GM23338 (cell line): ENCODE data around the gene KIRREL3. TPM values are rescaled to one million over a fixed set of nuclear protein-coding genes. Genes with fewer than 3 reads are reported as not detected.
A peak's percentile ranks its signal among the peaks of the same experiment; 100 is the strongest.

Source experiments
- ATAC-seq: fragments of 200-7000 bp; cut with Tn5 transposase; 3 replicates; pipeline ENCODE4 v1.9.1; 2020
- DNase-seq: peaks from one replicate; pipeline ENCODE4 v3.0.0-alpha.2; 2015; ENCODE audit warnings: low spot score
- H2AFZ ChIP-seq: fragments of 200-600 bp; sonication (generic); 2 replicates; pipeline ENCODE4 v1.8.0; 2016; ENCODE audit warnings: antibody characterized with exemption, mild to moderate bottlenecking, moderate library complexity
- H3F3A ChIP-seq: fragments of 200-600 bp; sonication (generic); replicated peaks from 2 replicates; pipeline ENCODE4 v1.8.0; 2017; ENCODE audit warnings: antibody characterized with exemption, mixed run types, low read depth
- H3K27ac ChIP-seq: fragments of 200-600 bp; sonication (generic); 2 replicates; pipeline ENCODE4 v1.6.1; 2016; ENCODE audit warnings: low read depth
- H3K27me3 ChIP-seq: fragments of 200-600 bp; sonication (generic); 2 replicates; pipeline ENCODE4 v1.8.0; 2016; ENCODE audit warnings: mild to moderate bottlenecking, mixed run types, moderate library complexity; ENCODE audit not compliant: insufficient read depth
- H3K36me3 ChIP-seq: fragments of 200-600 bp; sonication (generic); 2 replicates; pipeline ENCODE4 v1.8.0; 2016; ENCODE audit warnings: mild to moderate bottlenecking; ENCODE audit not compliant: insufficient read depth
- H3K4me1 ChIP-seq: fragments of 200-600 bp; sonication (generic); 2 replicates; pipeline ENCODE4 v1.8.0; 2016; ENCODE audit warnings: mild to moderate bottlenecking, moderate library complexity; ENCODE audit not compliant: insufficient read depth
- H3K4me2 ChIP-seq: fragments of 200-600 bp; sonication (generic); 2 replicates; pipeline ENCODE4 v1.7.1; 2017; ENCODE audit warnings: mixed run types
- H3K4me3 ChIP-seq: fragments of 200-600 bp; sonication (generic); 2 replicates; pipeline ENCODE4 v1.6.1; 2016; ENCODE audit warnings: mixed run types
- H3K79me2 ChIP-seq: fragments of 200-600 bp; sonication (generic); replicated peaks from 2 replicates; pipeline ENCODE4 v1.8.0; 2017; ENCODE audit warnings: mild to moderate bottlenecking; ENCODE audit not compliant: insufficient read depth
- H3K9me2 ChIP-seq: fragments of 200-600 bp; sonication (generic); 2 replicates; pipeline ENCODE4 v1.8.0; 2017; ENCODE audit not compliant: insufficient read depth
- H4K20me1 ChIP-seq: fragments of 200-600 bp; sonication (generic); replicated peaks from 2 replicates; pipeline ENCODE4 v1.8.0; 2017; ENCODE audit warnings: mild to moderate bottlenecking; ENCODE audit not compliant: insufficient read depth
- H3K27ac Mint-ChIP-seq: 2 replicates; pipeline ENCODE4 v1.8.0; 2020; ENCODE audit warnings: inconsistent platforms, mild to moderate bottlenecking, moderate library complexity, mixed read lengths
- H3K27me3 Mint-ChIP-seq: 3 replicates; pipeline ENCODE4 v1.8.0; 2022; ENCODE audit warnings: low read depth, mild to moderate bottlenecking, moderate library complexity, mixed read lengths, inconsistent platforms; ENCODE audit not compliant: insufficient read depth, poor library complexity
- H3K36me3 Mint-ChIP-seq: 3 replicates; pipeline ENCODE4 v1.8.0; 2021; ENCODE audit warnings: low read depth, mild to moderate bottlenecking, inconsistent platforms, moderate library complexity, mixed read lengths
- H3K4me1 Mint-ChIP-seq: 3 replicates; pipeline ENCODE4 v1.8.0; 2020; ENCODE audit warnings: mild to moderate bottlenecking, inconsistent platforms, mixed read lengths
- H3K4me3 Mint-ChIP-seq: 3 replicates; pipeline ENCODE4 v1.8.0; 2021; ENCODE audit warnings: moderate library complexity, mild to moderate bottlenecking, inconsistent platforms, mixed read lengths
- H3K9me3 Mint-ChIP-seq: 3 replicates; pipeline ENCODE4 v1.8.0; 2020; ENCODE audit warnings: moderate library complexity, mild to moderate bottlenecking, inconsistent platforms, mixed read lengths
- NANOG ChIP-seq: IDR thresholded peaks from 2 replicates; pipeline ENCODE4 v1.6.1; 2016; ENCODE audit warnings: antibody characterized with exemption, borderline replicate concordance
- REST ChIP-seq: IDR thresholded peaks from one replicate; pipeline ENCODE4 v1.6.1; 2018; ENCODE audit warnings: antibody characterized with exemption; ENCODE audit not compliant: unreplicated experiment
- ZNF462 ChIP-seq: fragments of 250-450 bp; sonication (Bioruptor Pico); IDR thresholded peaks from 2 replicates; pipeline ENCODE4 v1.5.0; 2020; ENCODE audit warnings: mild to moderate bottlenecking, moderate library complexity
- polyA plus RNA-seq: library from polyadenylated mRNA; unstranded; fragments of >200 nt; fragmentation: Nextera tagmentation; extraction: Ambion mirVana; gene quantifications from 2 replicates; pipeline ENCODE4 v1.2.1, GENCODE V29; 2016
- total RNA-seq: library from RNA; depleted of rRNA; stranded (reverse); fragments of >200 nt; shearing (Covaris generic); gene quantifications from 2 replicates; pipeline ENCODE4 v1.2.3, GENCODE V29; 2014

The KIRREL3 gene
- total and polyA plus RNA-seq, 2 experiments from 2014 or later = 0.13 to 1.5 TPM

GRCh38 chr11:126655807-126656128 lies 344.8 kb downstream of the KIRREL3 start:
- H3K36me3 ChIP-seq = no peaks in the 10 kb centered on the region
- H2AFZ ChIP-seq = peak overlapping the region; percentile 87; the same call in 1 of the 2 replicates
- Mint-ChIP-seq H3K9me3 (no peaks in the 10 kb centered on the region), H3K36me3 (no peaks in the 10 kb centered on the region), H3K27me3 (peaks cover 12% of the 10 kb centered on the region), H3K4me3 (no peak overlapping the region), H3K27ac (no peak overlapping the region), H3K4me1 (peaks cover 27% of the 10 kb centered on the region)
- H3F3A ChIP-seq = no peaks in the 10 kb centered on the region
- H3K4me2 ChIP-seq = no peak overlapping the region
- no peaks in the 10 kb centered on the region for H3K79me2 ChIP-seq
- peaks cover 11% of the 10 kb centered on the region for H3K27me3 ChIP-seq
- H3K4me1 ChIP-seq = peaks cover 21% of the 10 kb centered on the region
- no peaks in the 10 kb centered on the region; the same call in 1 of the 2 replicates for H3K9me2 ChIP-seq
- DNase-seq (no peak), ATAC-seq (no peak)
- H3K4me3 ChIP-seq = no peak overlapping the region
- TF ChIP-seq NANOG = no peak
- TF ChIP-seq ZNF462 (CRISPR knock-in tag) = no peak
- H3K27ac ChIP-seq = no peak overlapping the region
- H4K20me1 ChIP-seq = no peaks in the 10 kb centered on the region

GRCh38 chr11:126654886-126655806 lies 345.4 kb downstream of the KIRREL3 start:
- ATAC-seq = peak; percentile 54
- TF ChIP-seq REST = no peak

More at GRCh38 chr11:126654886-126655806, 345.4 kb downstream of the KIRREL3 start:
- H3K36me3 ChIP-seq = no peaks in the 10 kb centered on the region
- H2AFZ ChIP-seq = peak overlapping the region; percentile 87
- Mint-ChIP-seq H3K4me1 (peaks cover 27% of the 10 kb centered on the region), H3K27ac (no peak overlapping the region), H3K36me3 (no peaks in the 10 kb centered on the region), H3K4me3 (no peak overlapping the region; the same call in 2 of the 3 replicates), H3K27me3 (peaks cover 8% of the 10 kb centered on the region), H3K9me3 (no peaks in the 10 kb centered on the region)
- no peak overlapping the region for H3K27ac ChIP-seq
- no peaks in the 10 kb centered on the region for H4K20me1 ChIP-seq
- H3K4me3 ChIP-seq = no peak overlapping the region
- no peaks in the 10 kb centered on the region for H3K79me2 ChIP-seq
- H3K4me1 ChIP-seq = peaks cover 21% of the 10 kb centered on the region
- H3K9me2 ChIP-seq = no peaks in the 10 kb centered on the region; the same call in 1 of the 2 replicates
- no peak for DNase-seq
- peaks cover 5% of the 10 kb centered on the region for H3K27me3 ChIP-seq
- no peaks in the 10 kb centered on the region for H3F3A ChIP-seq
- H3K4me2 ChIP-seq = no peak overlapping the region
